CD4-positive, alpha-beta T cell treated with Interleukin-1 beta for 1 hour (primary cell): ENCODE data around the gene RPL27A.

Source experiments
- DNase-seq, 2 donors: peaks; one replicate each; pipeline ENCODE4 v3.0.0-alpha.2; 2020 to 2022

The RPL27A gene

GRCh38 chr11:8702598-8702915 lies 20.0 kb downstream of the RPL27A start:
- no peak for DNase-seq

DNA sequence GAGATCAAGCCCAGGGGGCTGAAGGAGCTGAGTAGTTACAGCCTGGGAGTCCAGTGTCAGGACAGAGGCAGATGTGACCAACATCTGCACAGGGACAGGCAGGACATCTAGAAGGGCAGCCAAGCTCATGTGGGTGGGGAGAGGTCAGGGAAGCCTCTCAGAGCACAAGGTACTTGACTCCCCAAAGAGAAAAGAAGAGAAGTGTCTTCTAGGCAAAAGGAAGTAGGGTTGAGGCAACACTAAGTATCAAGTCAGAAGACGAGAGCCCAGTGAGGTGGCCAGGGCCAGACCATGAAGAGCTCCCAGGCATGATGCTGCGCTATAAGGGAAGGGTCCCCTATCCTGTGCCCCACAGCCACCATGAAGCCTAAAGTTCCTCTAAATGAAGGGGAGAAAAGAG lies 21.5 kb downstream of the RPL27A start:
- DNase-seq: no peak

DNA sequence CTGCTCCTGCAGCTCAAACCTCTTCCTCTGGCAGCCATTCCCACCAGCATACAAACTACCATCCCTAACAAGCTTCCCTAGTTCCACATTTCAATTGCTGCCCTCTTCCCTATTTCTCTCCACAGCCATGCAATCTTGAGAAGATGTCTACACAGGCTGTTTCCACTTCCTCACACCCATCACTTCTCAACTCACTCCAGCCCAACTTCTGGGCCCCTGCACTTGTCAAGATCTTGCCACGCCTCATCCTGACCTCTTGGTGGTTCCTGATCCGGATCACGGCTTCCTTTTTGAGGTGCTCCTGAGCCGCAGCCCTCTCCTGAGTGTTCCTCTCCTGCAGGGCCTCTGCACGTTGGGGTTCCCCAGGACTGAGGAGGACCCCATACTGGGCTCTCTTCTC lies 22.6 kb downstream of the RPL27A start:
- no peak for DNase-seq

GRCh38 chr11:8706673-8707432 lies 24.3 kb downstream of the RPL27A start:
- no peak for DNase-seq

- no peak for DNase-seq
Measured at GRCh38 chr11:8707541-8708191, 25.1 kb downstream of the RPL27A start.

GRCh38 chr11:8709002-8709672 lies 26.5 kb downstream of the RPL27A start:
- DNase-seq: no peak

- DNase-seq: no peak
Measured at GRCh38 chr11:8709777-8710176, 27.2 kb downstream of the RPL27A start.

DNA sequence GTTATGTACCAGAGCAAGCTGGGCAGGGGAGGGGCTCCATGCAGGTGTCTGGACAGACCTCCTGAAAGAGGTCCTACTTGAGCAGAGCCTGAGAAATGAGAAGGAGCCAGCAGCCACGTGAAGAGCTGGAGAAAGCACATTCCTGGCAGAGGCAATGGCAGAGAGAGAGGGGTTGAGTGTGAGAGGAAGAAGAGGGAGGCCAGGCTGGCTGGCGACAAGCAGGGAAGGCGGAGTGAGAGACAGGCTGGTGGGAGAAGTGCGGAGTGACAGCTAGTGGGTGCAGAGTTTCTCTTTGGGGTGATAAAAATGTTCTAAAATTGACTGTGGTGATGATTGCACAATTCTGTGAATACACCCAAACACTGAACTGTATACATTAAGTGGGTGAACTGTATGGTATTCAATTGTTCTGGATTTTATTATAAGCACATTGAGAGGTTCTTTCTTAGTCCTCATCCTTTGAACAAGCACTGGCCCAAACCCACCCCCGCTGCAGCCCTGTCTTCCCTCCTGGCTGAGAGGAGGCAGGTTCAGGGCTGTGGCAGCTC lies 29.4 kb downstream of the RPL27A start:
- DNase-seq: no peak

GRCh38 chr11:8712506-8712905 lies 29.9 kb downstream of the RPL27A start:
- DNase-seq: no peak

GRCh38 chr11:8713760-8714454 lies 31.3 kb downstream of the RPL27A start:
- DNase-seq: no peak

GRCh38 chr11:8714622-8715225 lies 32.1 kb downstream of the RPL27A start:
- no peak for DNase-seq

DNA sequence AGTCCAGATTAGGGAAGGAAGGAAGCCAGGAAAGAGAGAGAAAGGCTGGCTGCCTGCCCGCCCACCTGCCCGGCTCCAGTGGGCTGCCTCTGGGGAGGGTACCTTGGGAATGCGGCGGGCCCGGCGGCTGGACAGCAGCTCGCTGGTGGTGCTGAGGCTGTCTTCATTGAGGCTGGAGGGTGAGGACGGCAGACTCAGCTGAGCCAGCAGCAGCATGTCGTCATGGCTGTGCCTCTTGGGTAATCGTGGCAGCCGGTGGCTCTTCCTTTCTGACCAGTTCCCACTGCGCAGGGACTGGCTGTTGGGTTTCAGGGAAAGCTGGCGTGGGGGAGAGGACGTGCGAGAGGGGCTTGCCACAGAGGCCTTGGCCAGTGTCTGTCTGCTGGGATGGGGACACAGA lies 32.9 kb downstream of the RPL27A start:
- DNase-seq: peak in 1 of 2 donors; percentile 19

DNA sequence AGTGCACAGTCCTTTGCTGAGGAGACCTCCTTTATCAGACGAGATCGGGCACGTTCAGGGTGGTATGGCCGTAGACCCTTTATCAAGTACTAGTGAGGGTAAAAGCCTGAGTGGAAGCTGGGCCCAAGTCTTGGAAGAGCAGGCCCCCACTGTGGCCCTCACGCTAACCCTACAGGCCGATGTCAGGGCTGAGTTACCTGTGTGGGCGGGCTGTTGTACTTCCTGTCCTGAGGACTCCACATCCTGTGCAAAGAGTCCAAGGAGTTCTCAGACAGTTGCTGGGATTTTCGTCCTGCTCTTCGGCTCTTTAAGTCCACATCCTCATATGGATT lies 34.9 kb downstream of the RPL27A start:
- no peak for DNase-seq

GRCh38 chr11:8717876-8718753 lies 35.5 kb downstream of the RPL27A start:
- DNase-seq: no peak

DNA sequence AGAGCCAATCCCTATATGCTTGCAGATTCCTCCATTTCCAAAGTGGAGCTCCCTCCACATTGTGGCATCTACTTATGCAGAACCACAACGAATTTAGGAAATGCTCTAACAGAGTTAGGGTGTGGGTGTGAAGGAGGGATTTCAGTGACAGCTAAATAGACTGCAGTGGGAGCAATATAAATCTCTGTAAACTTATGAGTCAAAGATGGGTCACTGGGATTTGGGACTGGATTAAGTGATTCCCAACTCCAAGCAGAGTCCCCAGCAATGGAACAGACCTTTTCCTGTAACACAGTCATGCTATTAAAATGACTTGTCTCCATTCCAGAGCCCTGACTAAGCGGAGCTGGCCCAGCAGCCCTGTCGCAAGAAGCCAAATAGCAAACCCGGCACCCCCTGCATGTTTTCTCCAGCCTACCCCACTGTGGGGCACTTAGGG lies 36.6 kb downstream of the RPL27A start:
- no peak for DNase-seq

DNA sequence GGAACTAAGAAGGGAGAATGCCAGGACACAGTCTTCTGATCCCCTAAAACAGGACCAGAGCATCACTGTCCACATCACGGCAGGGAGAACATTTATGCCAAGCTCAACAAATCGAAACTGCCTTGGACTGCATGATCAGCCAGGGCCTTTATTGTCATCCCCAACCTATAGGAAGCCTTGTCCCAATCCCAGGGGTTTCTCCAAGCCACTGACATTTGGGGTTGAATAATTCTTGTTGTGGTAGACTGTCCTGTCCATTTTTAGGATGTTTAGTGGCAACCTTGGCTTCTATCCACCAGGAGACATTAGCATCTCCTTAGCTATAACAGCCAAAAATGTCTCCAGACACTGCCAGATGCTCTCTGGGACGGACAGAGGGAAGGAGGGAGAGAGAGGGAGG lies 37.1 kb downstream of the RPL27A start:
- no peak for DNase-seq

DNA sequence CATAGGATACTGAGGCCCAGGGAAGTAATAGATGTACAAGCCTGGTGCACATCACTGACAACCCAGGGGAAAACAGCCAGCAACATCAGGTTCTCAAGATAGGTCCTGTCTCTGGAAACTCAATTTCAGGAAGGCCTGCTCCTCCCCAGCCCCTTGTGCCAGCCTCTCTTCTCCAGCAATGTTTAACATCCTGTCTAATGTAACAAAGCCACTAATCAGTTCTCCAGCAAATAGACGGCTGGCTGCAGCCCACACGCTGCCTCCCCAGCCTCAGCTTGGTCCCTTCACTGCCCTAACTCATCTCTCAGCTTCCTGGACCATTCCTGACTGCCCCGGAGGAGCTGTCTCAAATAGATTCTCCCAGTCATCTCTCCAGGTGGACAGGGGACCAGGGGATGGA lies 37.8 kb downstream of the RPL27A start:
- no peak for DNase-seq

GRCh38 chr11:8720868-8721608 lies 38.4 kb downstream of the RPL27A start:
- DNase-seq: no peak

GRCh38 chr11:8721609-8722500 lies 39.3 kb downstream of the RPL27A start:
- DNase-seq: no peak

- DNase-seq: no peak
Measured at GRCh38 chr11:8722809-8723208, 40.2 kb downstream of the RPL27A start.
